ENCODE data around the gene PSAPL1.

PSAPL1 gene

DNA sequence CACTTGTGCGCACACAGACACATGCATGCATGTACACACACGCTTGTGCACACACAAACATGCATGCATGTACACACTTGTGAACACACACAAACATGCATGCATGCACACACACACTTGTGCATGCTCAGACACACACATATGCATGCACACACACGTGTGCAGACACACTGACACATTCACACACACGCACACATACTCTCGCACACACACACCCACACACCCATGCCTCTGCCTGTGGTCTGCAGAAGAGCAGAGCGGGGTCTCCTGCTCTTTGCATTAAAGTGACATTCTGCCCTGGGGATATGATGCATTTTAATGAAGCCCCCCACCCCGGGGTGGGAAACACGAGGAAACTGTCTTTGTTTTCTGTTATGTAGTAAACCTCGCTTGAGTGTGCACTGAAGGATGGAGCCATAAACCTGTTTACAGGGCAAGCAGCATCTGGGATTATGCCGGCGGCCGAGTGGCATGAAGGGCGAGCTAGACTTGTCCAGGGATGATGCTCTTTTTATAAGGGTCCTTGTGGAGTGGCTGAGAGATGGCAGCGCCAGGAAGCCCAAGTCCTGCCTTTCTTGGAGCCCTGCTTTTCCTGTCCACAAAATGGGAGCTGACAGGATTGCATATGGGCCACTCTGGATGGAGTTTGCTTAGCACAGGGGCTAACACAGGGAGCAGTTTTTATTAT lies 17.8 kb downstream of the PSAPL1 start:
- Histone ChIP-seq H3K4me1 (ENCODE audit: control insufficient read depth, insufficient read depth, low read depth, low read length) (peaks cover 8% of the 10 kb centered on the region), H3K9ac (ENCODE audit: low read length) (no peak overlapping the region), H3K27ac (ENCODE audit: low read length, poor library complexity, severe bottlenecking) (no peak overlapping the region), H2AFZ (ENCODE audit: low read depth, low read length) (no peak overlapping the region), H3K14ac (ENCODE audit: low read length in 2 of 2) (no peak overlapping the region), H3K9me3 (ENCODE audit: control insufficient read depth, low read length) (no peaks in the 10 kb centered on the region), H2BK120ac (ENCODE audit: low read depth, low read length) (no peak overlapping the region), H3K4me2 (ENCODE audit: low read length, poor library complexity, severe bottlenecking) (no peak overlapping the region), H2BK12ac (ENCODE audit: low read length in 2 of 2) (no peak overlapping the region), H2BK5ac (ENCODE audit: low read depth, low read length, poor library complexity, severe bottlenecking) (no peak overlapping the region), H3K27me3 (ENCODE audit: control insufficient read depth in 1 of 2, insufficient read depth in 1 of 2, low read length in 2 of 2) (peaks cover 10 to 17% of the 10 kb centered on the region in 2 experiments), H4K91ac (ENCODE audit: low read length) (peak overlapping the region; percentile 5), H3K79me1 (replicated peaks; ENCODE audit: low read length, poor library complexity, severe bottlenecking) (peaks cover 2% of the 10 kb centered on the region), H3K36me3 (ENCODE audit: control insufficient read depth in 1 of 2, insufficient read depth in 2 of 2, low read depth in 1 of 2, low read length in 2 of 2) (no peaks in the 10 kb centered on the region), H3K18ac (ENCODE audit: low read depth in 1 of 2, low read length in 2 of 2) (no peak overlapping the region), H2BK15ac (ENCODE audit: low read depth, poor library complexity, severe bottlenecking) (no peak overlapping the region), H2AK5ac (ENCODE audit: low read length, severe bottlenecking) (no peak overlapping the region), H3K4me3 (ENCODE audit: insufficient read depth in 1 of 2, low read depth in 1 of 2, low read length in 2 of 2) (no peak overlapping the region), H3K4ac (ENCODE audit: low read depth in 1 of 2, low read length in 2 of 2) (no peak overlapping the region), H4K8ac (ENCODE audit: low read length) (no peak overlapping the region), H3K23ac (ENCODE audit: low read length in 2 of 2) (no peak overlapping the region)
- WGBS, result 83% methylated on average over 14 of the region's 14 CpGs
- no peak for DNase-seq

GRCh38 chr4:7415927-7416686 lies 18.6 kb downstream of the PSAPL1 start:
- no peak overlapping the region for H3K4ac ChIP-seq (ENCODE audit: low read depth in 1 of 2, low read length in 2 of 2)
- no peak overlapping the region for H3K4me3 ChIP-seq (ENCODE audit: insufficient read depth in 1 of 2, low read depth in 1 of 2, low read length in 2 of 2)
- H3K23ac ChIP-seq (ENCODE audit: low read length in 2 of 2), result no peak overlapping the region
- H2BK15ac ChIP-seq (ENCODE audit: low read depth, poor library complexity, severe bottlenecking), result no peak overlapping the region
- no peak overlapping the region for H3K4me2 ChIP-seq (ENCODE audit: low read length, poor library complexity, severe bottlenecking)
- H2AK5ac ChIP-seq (ENCODE audit: low read length, severe bottlenecking), result no peak overlapping the region
- peaks cover 11 to 24% of the 10 kb centered on the region in 2 experiments for H3K27me3 ChIP-seq (ENCODE audit: control insufficient read depth in 1 of 2, insufficient read depth in 1 of 2, low read length in 2 of 2)
- 86% methylated on average over 16 of the region's 16 CpGs for WGBS
- no peaks in the 10 kb centered on the region for H3K36me3 ChIP-seq (ENCODE audit: control insufficient read depth in 1 of 2, insufficient read depth in 2 of 2, low read depth in 1 of 2, low read length in 2 of 2)
- peaks cover 2% of the 10 kb centered on the region for H3K79me1 ChIP-seq (replicated peaks; ENCODE audit: low read length, poor library complexity, severe bottlenecking)
- no peak overlapping the region for H2AFZ ChIP-seq (ENCODE audit: low read depth, low read length)
- H3K4me1 ChIP-seq (ENCODE audit: control insufficient read depth, insufficient read depth, low read depth, low read length), result peaks cover 8% of the 10 kb centered on the region
- no peak for DNase-seq
- H2BK12ac ChIP-seq (ENCODE audit: low read length in 2 of 2), result no peak overlapping the region
- H4K8ac ChIP-seq (ENCODE audit: low read length), result no peak overlapping the region
- no peak overlapping the region for H3K27ac ChIP-seq (ENCODE audit: low read length, poor library complexity, severe bottlenecking)
- no peak overlapping the region for H2BK120ac ChIP-seq (ENCODE audit: low read depth, low read length)
- no peak overlapping the region for H3K18ac ChIP-seq (ENCODE audit: low read depth in 1 of 2, low read length in 2 of 2)
- peaks cover 5% of the 10 kb centered on the region for H3K9me3 ChIP-seq (ENCODE audit: control insufficient read depth, low read length)
- H4K91ac ChIP-seq (ENCODE audit: low read length), result peak overlapping the region; percentile 5
- no peak overlapping the region for H3K9ac ChIP-seq (ENCODE audit: low read length)
- H2BK5ac ChIP-seq (ENCODE audit: low read depth, low read length, poor library complexity, severe bottlenecking), result no peak overlapping the region
- H3K14ac ChIP-seq (ENCODE audit: low read length in 2 of 2), result no peak overlapping the region

- Histone ChIP-seq H3K27me3 (ENCODE audit: control insufficient read depth in 1 of 2, insufficient read depth in 1 of 2, low read length in 2 of 2) (peaks cover 14 to 29% of the 10 kb centered on the region in 2 experiments), H3K9me3 (ENCODE audit: control insufficient read depth, low read length) (peaks cover 14% of the 10 kb centered on the region), H3K18ac (ENCODE audit: low read depth in 1 of 2, low read length in 2 of 2) (no peak overlapping the region), H3K27ac (ENCODE audit: low read length, poor library complexity, severe bottlenecking) (no peak overlapping the region), H3K36me3 (ENCODE audit: control insufficient read depth in 1 of 2, insufficient read depth in 2 of 2, low read depth in 1 of 2, low read length in 2 of 2) (no peaks in the 10 kb centered on the region), H2AFZ (ENCODE audit: low read depth, low read length) (no peak overlapping the region), H3K4me2 (ENCODE audit: low read length, poor library complexity, severe bottlenecking) (no peak overlapping the region), H2BK15ac (ENCODE audit: low read depth, poor library complexity, severe bottlenecking) (no peak overlapping the region), H4K8ac (ENCODE audit: low read length) (no peak overlapping the region), H2BK12ac (ENCODE audit: low read length in 2 of 2) (no peak overlapping the region), H2BK120ac (ENCODE audit: low read depth, low read length) (no peak overlapping the region), H3K9ac (ENCODE audit: low read length) (no peak overlapping the region), H3K4me3 (ENCODE audit: insufficient read depth in 1 of 2, low read depth in 1 of 2, low read length in 2 of 2) (no peak overlapping the region), H4K91ac (ENCODE audit: low read length) (no peak overlapping the region), H3K23ac (ENCODE audit: low read length in 2 of 2) (no peak overlapping the region), H3K4ac (ENCODE audit: low read depth in 1 of 2, low read length in 2 of 2) (no peak overlapping the region), H3K4me1 (ENCODE audit: control insufficient read depth, insufficient read depth, low read depth, low read length) (peaks cover 8% of the 10 kb centered on the region), H2BK5ac (ENCODE audit: low read depth, low read length, poor library complexity, severe bottlenecking) (no peak overlapping the region), H3K79me1 (replicated peaks; ENCODE audit: low read length, poor library complexity, severe bottlenecking) (peaks cover 2% of the 10 kb centered on the region), H3K14ac (ENCODE audit: low read length in 2 of 2) (no peak overlapping the region), H2AK5ac (ENCODE audit: low read length, severe bottlenecking) (no peak overlapping the region)
- WGBS, result 43% methylated on average over 12 of the region's 12 CpGs
- DNase-seq, result no peak
These were observed 19.8 kb downstream of the PSAPL1 start for GRCh38 chr4:7414736-7415510.

DNA sequence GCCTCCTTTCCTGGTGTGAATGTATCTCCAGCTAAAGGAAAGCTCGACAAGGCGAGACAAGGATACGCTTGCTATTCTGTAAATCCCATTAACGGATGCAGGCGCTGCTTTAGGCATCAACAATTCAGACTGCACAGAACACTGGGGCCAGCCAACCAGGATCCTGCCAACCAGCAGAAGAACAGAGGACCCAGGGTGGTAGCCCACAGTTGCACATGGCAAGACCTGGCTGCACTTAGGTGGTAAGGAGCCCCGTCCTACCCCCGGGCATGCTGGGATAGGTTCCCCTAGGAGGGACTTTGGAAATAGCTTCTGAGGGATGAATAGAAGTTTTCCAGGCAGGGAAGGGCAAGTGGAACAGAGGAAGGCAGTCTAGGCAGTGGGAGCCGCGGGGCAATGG lies 20.7 kb downstream of the PSAPL1 start:
- H3K9ac ChIP-seq (ENCODE audit: low read length), result no peak overlapping the region
- no peak for DNase-seq
- no peak overlapping the region for H3K4me2 ChIP-seq (ENCODE audit: low read length, poor library complexity, severe bottlenecking)
- H2BK5ac ChIP-seq (ENCODE audit: low read depth, low read length, poor library complexity, severe bottlenecking), result no peak overlapping the region
- H3K36me3 ChIP-seq (ENCODE audit: control insufficient read depth in 1 of 2, insufficient read depth in 2 of 2, low read depth in 1 of 2, low read length in 2 of 2), result no peaks in the 10 kb centered on the region
- peaks cover 8% of the 10 kb centered on the region for H3K4me1 ChIP-seq (ENCODE audit: control insufficient read depth, insufficient read depth, low read depth, low read length)
- no peak overlapping the region for H3K18ac ChIP-seq (ENCODE audit: low read depth in 1 of 2, low read length in 2 of 2)
- H2AK5ac ChIP-seq (ENCODE audit: low read length, severe bottlenecking), result no peak overlapping the region
- H3K23ac ChIP-seq (ENCODE audit: low read length in 2 of 2), result no peak overlapping the region
- no peak overlapping the region for H4K8ac ChIP-seq (ENCODE audit: low read length)
- H3K14ac ChIP-seq (ENCODE audit: low read length in 2 of 2), result no peak overlapping the region
- H2BK12ac ChIP-seq (ENCODE audit: low read length in 2 of 2), result no peak overlapping the region
- no peak overlapping the region for H4K91ac ChIP-seq (ENCODE audit: low read length)
- H3K4ac ChIP-seq (ENCODE audit: low read depth in 1 of 2, low read length in 2 of 2), result no peak overlapping the region
- 78% methylated on average over 9 of the region's 9 CpGs for WGBS
- H3K9me3 ChIP-seq (ENCODE audit: control insufficient read depth, low read length), result peaks cover 23% of the 10 kb centered on the region
- no peak overlapping the region for H3K27ac ChIP-seq (ENCODE audit: low read length, poor library complexity, severe bottlenecking)
- no peak overlapping the region for H2BK120ac ChIP-seq (ENCODE audit: low read depth, low read length)
- peaks cover 2% of the 10 kb centered on the region for H3K79me1 ChIP-seq (replicated peaks; ENCODE audit: low read length, poor library complexity, severe bottlenecking)
- peaks cover 15 to 31% of the 10 kb centered on the region in 2 experiments for H3K27me3 ChIP-seq (ENCODE audit: control insufficient read depth in 1 of 2, insufficient read depth in 1 of 2, low read length in 2 of 2)
- no peak overlapping the region for H2BK15ac ChIP-seq (ENCODE audit: low read depth, poor library complexity, severe bottlenecking)
- no peak overlapping the region for H3K4me3 ChIP-seq (ENCODE audit: insufficient read depth in 1 of 2, low read depth in 1 of 2, low read length in 2 of 2)
- H2AFZ ChIP-seq (ENCODE audit: low read depth, low read length), result no peak overlapping the region

Data from mesenchymal stem cell (in vitro differentiated cells and primary cell).